HUES48 (cell line): ENCODE measurements around the gene DGUOK.

Experiments
- H3K27ac ChIP-seq: one replicate; pipeline ENCODE4 v1.7.0; 2013; ENCODE audit warnings: low read depth, low read length, inconsistent platforms
- H3K27me3 ChIP-seq: 2 replicates; pipeline ENCODE4 v1.6.1; 2013; ENCODE audit warnings: mild to moderate bottlenecking, low read length; ENCODE audit not compliant: control insufficient read depth, insufficient read depth
- H3K36me3 ChIP-seq: 2 replicates; pipeline ENCODE4 v1.6.1; 2013; ENCODE audit warnings: low read length; ENCODE audit not compliant: control insufficient read depth, insufficient read depth
- H3K4me1 ChIP-seq: 2 replicates; pipeline ENCODE4 v1.6.1; 2013; ENCODE audit warnings: mild to moderate bottlenecking, low read length; ENCODE audit not compliant: control insufficient read depth, insufficient read depth
- H3K4me3 ChIP-seq: 2 replicates; pipeline ENCODE4 v1.5.1; 2013; ENCODE audit warnings: mild to moderate bottlenecking, low read depth, low read length
- H3K9ac ChIP-seq: 2 replicates; pipeline ENCODE4 v1.6.1; 2013; ENCODE audit warnings: mild to moderate bottlenecking, low read depth, low read length, moderate library complexity
- H3K9me3 ChIP-seq: 2 replicates; pipeline ENCODE4 v1.6.1; 2013; ENCODE audit warnings: low read length; ENCODE audit not compliant: control insufficient read depth, insufficient read depth

The DGUOK gene

DNA sequence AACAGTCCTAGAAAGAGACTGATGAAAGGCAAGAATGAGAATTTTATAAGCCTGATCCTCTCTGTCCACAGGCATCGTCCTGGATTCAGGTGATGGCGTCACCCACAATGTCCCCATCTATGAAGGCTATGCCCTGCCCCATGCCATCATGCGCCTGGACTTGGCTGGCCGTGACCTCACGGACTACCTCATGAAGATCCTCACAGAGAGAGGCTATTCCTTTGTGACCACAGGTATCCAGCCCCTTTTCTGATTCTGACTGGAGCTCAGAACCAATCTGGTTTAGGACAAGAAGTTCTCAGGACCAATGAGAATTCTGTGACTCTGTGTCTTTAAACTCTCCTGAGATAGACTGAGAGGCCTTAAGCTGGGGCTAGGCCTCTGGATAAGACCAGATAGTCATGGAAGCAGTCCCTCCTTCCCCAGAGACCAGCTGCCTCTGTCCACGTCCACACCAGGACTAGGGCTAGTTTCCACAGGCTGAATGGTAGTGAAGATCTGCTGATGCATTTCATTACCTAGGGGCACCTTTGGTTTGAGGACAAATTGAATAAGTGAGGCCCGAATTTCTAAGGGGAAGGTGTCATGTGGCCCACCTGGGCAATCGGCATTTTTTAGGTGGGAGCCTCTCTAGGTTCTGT lies 13.1 kb upstream of the DGUOK start:
- H3K27me3 ChIP-seq = no peaks in the 10 kb centered on the region
- no peak overlapping the region for H3K9ac ChIP-seq
- H3K9me3 ChIP-seq = no peaks in the 10 kb centered on the region
- H3K36me3 ChIP-seq = no peaks in the 10 kb centered on the region
- no peak overlapping the region for H3K27ac ChIP-seq
- no peaks in the 10 kb centered on the region for H3K4me1 ChIP-seq
- H3K4me3 ChIP-seq = no peak overlapping the region

DNA sequence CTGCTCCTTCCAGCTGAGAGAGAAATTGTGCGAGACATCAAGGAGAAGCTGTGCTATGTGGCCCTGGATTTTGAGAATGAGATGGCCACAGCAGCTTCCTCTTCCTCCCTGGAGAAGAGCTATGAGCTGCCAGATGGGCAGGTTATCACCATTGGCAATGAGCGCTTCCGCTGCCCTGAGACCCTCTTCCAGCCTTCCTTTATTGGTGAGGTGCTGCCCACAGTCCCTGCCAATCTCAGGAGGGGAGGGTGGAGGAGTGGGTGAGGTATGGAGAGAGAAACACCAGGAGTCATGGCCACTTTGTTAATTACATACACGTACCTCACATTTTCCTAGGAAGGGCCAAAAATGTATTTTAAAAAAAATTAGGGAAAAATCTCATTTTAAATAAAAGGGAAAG lies 12.0 kb upstream of the DGUOK start:
- Histone ChIP-seq H3K4me3 (no peak overlapping the region), H3K27me3 (no peaks in the 10 kb centered on the region), H3K9me3 (no peaks in the 10 kb centered on the region), H3K9ac (no peak overlapping the region), H3K4me1 (no peaks in the 10 kb centered on the region), H3K27ac (no peak overlapping the region), H3K36me3 (no peaks in the 10 kb centered on the region)

DNA sequence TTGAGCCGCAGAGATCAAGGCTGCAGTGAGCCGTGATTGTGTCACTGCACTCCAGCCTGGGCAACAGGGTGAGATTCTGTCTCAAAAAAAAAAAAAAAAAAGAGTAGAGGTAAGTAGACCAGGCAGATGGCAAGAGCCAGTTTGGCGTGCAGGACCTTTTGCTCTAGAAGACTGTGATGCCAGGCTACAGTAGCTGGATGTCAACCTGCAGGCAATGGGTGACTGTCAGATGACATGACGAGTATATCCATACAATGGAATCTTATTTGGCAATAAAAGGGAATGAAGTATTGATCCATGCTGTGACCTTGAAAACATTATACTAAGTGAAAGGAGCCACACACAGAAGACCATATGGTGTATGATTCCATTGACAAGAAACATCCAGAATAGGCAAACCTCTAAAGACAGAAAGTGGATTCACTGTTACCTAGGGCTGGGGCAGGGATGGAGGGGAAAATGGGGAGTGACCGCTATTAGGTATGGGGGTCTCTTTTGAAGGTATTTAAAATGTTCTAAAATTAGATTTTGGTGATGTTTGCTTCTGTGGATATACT lies 11.2 kb upstream of the DGUOK start:
- Histone ChIP-seq H3K27me3 (no peaks in the 10 kb centered on the region), H3K4me1 (0 out of 2 replicates have a peak, but pooled peaks cover under 1% of the 10 kb centered on the region), H3K36me3 (no peaks in the 10 kb centered on the region), H3K9ac (no peak overlapping the region), H3K9me3 (no peaks in the 10 kb centered on the region), H3K27ac (no peak overlapping the region), H3K4me3 (no peak overlapping the region)

DNA sequence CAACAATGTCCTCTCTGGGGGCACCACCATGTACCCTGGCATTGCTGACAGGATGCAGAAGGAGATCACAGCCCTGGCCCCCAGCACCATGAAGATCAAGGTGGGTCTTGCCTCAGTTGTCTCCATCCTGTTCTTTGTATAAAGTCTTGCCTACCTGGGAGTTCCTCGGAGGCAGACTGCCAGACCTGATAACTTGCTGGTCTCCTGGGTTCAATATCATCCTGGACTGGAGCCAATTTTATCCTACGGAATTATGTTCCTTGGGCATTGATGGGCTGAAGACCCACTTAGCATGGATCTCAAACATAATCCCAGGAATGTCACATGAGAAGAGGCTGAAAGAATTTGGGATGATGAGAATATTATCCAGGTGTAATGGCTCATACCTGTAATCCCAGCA lies 10.0 kb upstream of the DGUOK start:
- Histone ChIP-seq H3K36me3 (no peaks in the 10 kb centered on the region), H3K27me3 (no peaks in the 10 kb centered on the region), H3K4me3 (no peak overlapping the region)

DNA sequence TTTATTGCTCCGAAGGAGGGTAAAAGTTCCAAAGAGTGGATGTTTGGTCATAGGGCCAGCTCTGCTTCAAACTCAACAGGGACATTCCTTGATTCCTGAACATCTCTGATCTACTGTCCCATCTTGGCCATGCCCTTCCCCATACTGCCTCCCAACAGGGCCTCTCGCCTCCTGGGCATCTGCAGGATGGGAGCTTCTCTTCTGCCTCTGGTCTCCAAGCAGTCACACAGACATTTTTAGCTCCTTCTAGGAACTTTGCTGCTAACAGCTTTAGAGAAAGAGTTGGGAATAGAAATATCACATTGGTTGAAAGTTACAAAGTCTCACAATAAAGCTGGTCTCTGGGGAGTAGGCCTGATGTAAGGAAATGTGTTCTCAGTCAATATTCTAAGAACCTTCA lies 9.4 kb upstream of the DGUOK start:
- H3K9me3 ChIP-seq = no peaks in the 10 kb centered on the region
- H3K4me3 ChIP-seq = no peak overlapping the region
- H3K9ac ChIP-seq = no peak overlapping the region
- H3K36me3 ChIP-seq = no peaks in the 10 kb centered on the region
- peaks cover 9% of the 10 kb centered on the region; the same call in 1 of the 2 replicates for H3K4me1 ChIP-seq
- no peak overlapping the region for H3K27ac ChIP-seq
- H3K27me3 ChIP-seq = no peaks in the 10 kb centered on the region

More for the DNA sequence above, 10.0 kb upstream of the DGUOK start:
- Histone ChIP-seq H3K9ac (no peak overlapping the region), H3K27ac (no peak overlapping the region), H3K9me3 (no peaks in the 10 kb centered on the region), H3K4me1 (peaks cover 9% of the 10 kb centered on the region; the same call in 1 of the 2 replicates)

DNA sequence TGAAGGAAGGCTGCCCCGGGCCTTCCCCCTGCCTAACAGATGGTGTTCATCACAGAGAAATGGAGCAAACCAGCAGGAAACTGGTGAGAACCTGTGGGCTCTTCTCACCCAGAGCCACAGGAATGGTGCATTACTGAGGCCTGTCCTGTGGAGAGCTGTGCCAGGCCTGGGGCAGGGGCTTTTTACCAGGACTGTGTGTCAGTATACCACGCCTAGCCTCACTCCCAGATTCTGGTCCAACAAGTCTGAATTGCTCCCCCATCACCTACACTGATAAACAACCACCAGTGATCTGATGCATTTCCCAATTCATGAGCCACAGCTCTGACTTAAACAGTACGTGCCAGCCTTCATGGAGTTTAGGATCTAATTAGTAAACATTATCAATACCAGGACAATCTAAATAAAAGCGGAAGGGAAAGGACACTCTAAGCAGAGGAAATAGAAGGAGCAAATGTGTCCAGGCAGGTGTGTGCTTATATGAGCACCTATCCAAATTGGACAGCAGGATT lies 8.9 kb upstream of the DGUOK start:
- H3K4me3 ChIP-seq = no peak overlapping the region
- peaks cover 9% of the 10 kb centered on the region; the same call in 1 of the 2 replicates for H3K4me1 ChIP-seq
- H3K9me3 ChIP-seq = no peaks in the 10 kb centered on the region
- H3K27me3 ChIP-seq = no peaks in the 10 kb centered on the region
- no peak overlapping the region for H3K27ac ChIP-seq
- no peak overlapping the region for H3K9ac ChIP-seq
- H3K36me3 ChIP-seq = no peaks in the 10 kb centered on the region

DNA sequence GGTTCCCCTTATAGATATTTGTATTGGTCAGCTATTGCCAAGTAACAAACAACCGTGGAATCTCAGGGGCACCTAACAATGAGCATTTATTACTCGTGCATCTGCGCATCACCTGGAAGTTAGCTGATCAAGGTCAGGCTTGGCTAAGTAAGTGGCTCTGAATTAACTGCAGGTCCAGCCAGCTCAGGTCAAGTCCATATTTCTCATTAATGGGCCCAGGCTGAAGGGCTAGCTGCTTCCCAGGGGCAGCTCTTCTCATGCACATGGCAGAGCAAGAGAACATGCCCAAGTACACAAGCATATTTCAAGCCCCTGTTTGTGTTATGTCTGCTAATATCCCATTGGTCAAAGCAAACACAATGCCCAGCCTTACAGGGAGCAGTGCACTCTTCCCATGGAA lies 7.8 kb upstream of the DGUOK start:
- no peak overlapping the region for H3K4me3 ChIP-seq
- peaks cover 9% of the 10 kb centered on the region; the same call in 1 of the 2 replicates for H3K4me1 ChIP-seq
- no peaks in the 10 kb centered on the region for H3K27me3 ChIP-seq
- no peaks in the 10 kb centered on the region for H3K36me3 ChIP-seq
- no peak overlapping the region for H3K27ac ChIP-seq
- H3K9me3 ChIP-seq = no peaks in the 10 kb centered on the region
- H3K9ac ChIP-seq = no peak overlapping the region

DNA sequence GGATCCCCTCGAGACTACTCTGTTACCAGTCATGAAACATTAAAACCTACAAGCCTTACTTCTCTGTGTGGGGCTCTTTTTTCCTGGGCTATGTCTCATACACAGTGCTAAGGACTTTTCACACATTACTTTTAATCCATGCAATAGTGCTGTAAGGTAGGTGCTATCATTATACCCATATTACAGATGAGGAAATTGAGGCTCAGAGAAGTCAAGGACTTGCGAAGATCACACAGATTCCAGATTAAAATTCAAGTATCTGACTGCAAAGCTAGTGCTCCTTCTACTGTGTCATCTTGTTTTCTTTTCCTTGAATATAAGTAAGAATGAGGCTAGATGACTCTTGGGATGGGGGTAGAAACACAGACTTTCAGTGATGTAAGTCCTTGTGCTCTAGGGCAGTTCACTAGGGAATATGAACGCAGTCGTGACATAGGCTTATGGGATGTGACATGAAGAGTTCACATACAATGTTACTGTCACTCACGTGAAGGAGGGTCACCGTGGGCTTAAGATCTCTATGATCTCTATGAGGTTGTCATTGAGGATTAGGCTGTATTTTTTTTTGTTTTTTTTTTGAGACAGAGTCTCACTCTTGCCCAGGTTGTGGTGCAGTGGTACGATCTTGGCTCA lies 7.0 kb upstream of the DGUOK start:
- H3K36me3 ChIP-seq = no peaks in the 10 kb centered on the region
- no peak overlapping the region for H3K4me3 ChIP-seq
- no peaks in the 10 kb centered on the region for H3K27me3 ChIP-seq
- no peaks in the 10 kb centered on the region for H3K9me3 ChIP-seq
- peaks cover 9% of the 10 kb centered on the region; the same call in 1 of the 2 replicates for H3K4me1 ChIP-seq
- H3K27ac ChIP-seq = no peak overlapping the region
- no peak overlapping the region for H3K9ac ChIP-seq

DNA sequence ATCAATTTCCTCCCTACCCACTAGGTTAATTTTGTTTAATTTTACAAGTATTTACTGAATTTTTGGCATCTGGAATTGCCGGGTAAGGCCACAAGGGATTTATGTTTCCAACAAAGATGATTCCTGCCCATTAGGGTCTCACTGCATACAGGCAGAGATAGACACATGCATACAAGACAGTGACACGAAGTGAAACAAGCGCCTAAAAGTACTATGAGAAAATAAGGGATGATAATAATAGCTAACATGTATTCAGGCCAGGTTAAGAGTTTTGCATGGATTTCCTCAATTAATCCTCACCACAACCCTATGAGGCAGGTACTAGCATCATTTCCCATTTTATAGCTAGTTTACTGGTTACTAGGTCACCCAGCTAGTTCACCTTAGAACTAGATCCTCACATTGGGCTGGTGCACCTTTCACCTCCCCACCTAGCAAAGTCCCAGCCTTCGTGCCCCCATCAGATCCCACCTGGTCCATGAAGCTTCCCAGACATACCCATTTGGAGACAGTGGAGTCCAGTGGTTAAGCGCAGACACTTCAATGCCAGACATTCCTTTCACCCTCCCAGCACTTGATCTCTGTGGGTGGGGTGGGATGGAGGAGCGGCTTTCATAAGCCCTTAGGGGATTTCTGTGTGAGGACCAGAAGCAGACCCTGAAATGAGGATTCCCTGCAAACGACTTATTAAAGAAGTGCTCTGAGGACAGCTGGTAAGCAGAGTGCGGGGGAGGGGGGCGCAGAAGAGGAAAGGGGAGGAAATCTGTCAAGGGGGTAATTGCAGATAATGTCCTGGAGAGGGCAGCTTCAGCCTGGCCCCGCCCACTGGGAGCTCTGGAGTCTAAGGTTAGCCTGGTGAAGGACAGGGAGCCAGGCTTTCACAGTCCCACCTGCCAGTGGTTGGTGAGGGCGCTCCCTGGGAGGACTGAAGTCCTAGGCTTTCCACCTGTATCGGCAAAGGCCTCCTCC lies 5.8 kb upstream of the DGUOK start:
- no peak overlapping the region for H3K9ac ChIP-seq
- H3K27ac ChIP-seq = no peak overlapping the region
- peaks cover 10% of the 10 kb centered on the region for H3K4me1 ChIP-seq
- no peak overlapping the region for H3K4me3 ChIP-seq
- no peaks in the 10 kb centered on the region for H3K9me3 ChIP-seq
- no peaks in the 10 kb centered on the region for H3K27me3 ChIP-seq
- H3K36me3 ChIP-seq = no peaks in the 10 kb centered on the region

DNA sequence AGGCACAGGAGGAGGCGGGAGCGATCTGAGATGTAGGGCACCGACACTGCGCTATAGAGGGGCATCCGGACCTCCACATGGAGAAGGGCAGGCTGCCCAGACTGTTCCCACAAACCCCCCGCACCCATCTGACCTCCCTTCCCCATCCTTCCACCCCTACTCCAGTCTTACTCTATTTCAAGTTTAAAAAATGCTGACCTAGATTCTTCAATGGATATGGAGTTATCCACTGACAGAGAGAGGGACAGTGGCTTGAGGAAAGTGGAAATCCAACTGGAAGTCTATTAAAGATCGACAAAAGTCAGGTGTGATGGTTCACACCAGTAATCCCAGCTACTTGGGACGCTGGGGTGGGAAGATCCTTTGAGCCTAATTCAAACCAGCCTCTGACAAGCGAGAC lies 5.1 kb upstream of the DGUOK start:
- Histone ChIP-seq H3K9ac (no peak overlapping the region), H3K9me3 (no peaks in the 10 kb centered on the region), H3K4me1 (peaks cover 16% of the 10 kb centered on the region), H3K4me3 (no peak overlapping the region), H3K27me3 (no peaks in the 10 kb centered on the region), H3K27ac (no peak overlapping the region), H3K36me3 (no peaks in the 10 kb centered on the region)
